Measurements from ENCODE around the gene FAM78A.

- TF ChIP-seq POLR2AphosphoS5 (IDR thresholded peaks at IDR 0.05) (no peak), POLR2A (IDR thresholded peaks at IDR 0.05) (no peak)
Observed at GRCh38 chr9:131252120-131252519, 24.2 kb downstream of the FAM78A start.

Data from sigmoid colon (tissue), 4 donors.